ENCODE measurements around the gene P4HA2. TPM values are rescaled to one million over a fixed set of nuclear protein-coding genes. Genes with fewer than 3 reads are reported as not detected.

The P4HA2 gene
- total and polyA plus RNA-seq, 9 of the 15 experiments (the other 6 are each of a cell fraction or from before 2014, with no cell fraction given): 9.6 to 50.0 (median 12.7) TPM

DNA sequence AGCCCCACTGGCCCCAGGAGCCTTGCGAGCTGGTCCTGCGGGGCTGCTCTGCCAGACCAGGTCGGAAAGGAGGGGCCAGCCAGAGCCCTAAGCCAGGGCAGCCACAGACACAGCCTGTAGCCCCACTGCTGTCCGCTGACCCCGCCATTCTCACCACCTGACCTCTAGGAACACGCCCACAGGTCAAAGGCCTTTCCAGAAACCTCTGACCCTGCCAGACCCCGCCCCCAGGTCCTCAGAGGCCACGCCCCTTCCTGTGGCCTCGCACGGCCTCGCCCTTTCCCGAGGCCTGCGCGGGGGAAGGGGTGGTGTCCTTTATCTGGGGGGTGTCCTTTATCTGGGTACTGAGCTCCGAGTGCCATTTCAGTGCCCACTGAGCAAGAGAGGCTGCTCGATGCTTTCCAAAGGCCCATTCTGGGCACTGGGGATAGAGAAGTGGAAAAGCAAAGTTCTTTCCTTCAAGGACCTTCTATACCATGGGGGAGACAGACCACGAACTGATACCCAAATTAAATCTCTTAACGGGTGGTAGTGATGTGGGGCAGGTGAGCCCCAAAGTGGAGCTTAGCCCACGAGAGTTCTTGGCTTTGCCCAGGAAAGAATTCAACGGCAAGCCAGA is 46.5 kb downstream of the P4HA2 start (continued):
- no peak for TF ChIP-seq ZNF583 (CRISPR knock-in tag; IDR thresholded peaks at IDR 0.05)
- peak; percentile 90 for TF ChIP-seq SP1 (CRISPR knock-in tag; IDR thresholded peaks at IDR 0.05)
- no peak for TF ChIP-seq ZFP1 (CRISPR knock-in tag; IDR thresholded peaks at IDR 0.05)
- TF ChIP-seq, protein P1, sequence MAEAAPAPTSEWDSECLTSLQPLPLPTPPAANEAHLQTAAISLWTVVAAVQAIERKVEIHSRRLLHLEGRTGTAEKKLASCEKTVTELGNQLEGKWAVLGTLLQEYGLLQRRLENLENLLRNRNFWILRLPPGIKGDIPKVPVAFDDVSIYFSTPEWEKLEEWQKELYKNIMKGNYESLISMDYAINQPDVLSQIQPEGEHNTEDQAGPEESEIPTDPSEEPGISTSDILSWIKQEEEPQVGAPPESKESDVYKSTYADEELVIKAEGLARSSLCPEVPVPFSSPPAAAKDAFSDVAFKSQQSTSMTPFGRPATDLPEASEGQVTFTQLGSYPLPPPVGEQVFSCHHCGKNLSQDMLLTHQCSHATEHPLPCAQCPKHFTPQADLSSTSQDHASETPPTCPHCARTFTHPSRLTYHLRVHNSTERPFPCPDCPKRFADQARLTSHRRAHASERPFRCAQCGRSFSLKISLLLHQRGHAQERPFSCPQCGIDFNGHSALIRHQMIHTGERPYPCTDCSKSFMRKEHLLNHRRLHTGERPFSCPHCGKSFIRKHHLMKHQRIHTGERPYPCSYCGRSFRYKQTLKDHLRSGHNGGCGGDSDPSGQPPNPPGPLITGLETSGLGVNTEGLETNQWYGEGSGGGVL (CRISPR knock-in tag; IDR thresholded peaks at IDR 0.05): no peak
- TF ChIP-seq SIN3B (IDR thresholded peaks at IDR 0.05; ENCODE audit: low read depth): peak; percentile 60; the same call in 1 of the 2 replicates
- TF ChIP-seq SAFB2 (IDR thresholded peaks at IDR 0.05; ENCODE audit: borderline replicate concordance, low read depth, low read length, severe bottlenecking): no peak
- no peak for TF ChIP-seq ZKSCAN8 (CRISPR knock-in tag; IDR thresholded peaks at IDR 0.05)
- peak; percentile 55; the same call in 1 of the 2 replicates for TF ChIP-seq ARID1B (IDR thresholded peaks at IDR 0.05)
- TF ChIP-seq PHF20 (IDR thresholded peaks at IDR 0.05; ENCODE audit: partially characterized antibody): peak; percentile 80
- no peak for TF ChIP-seq NFE2L1 (tag; IDR thresholded peaks at IDR 0.05; ENCODE audit: borderline replicate concordance, low read depth)
- TF ChIP-seq, protein P2, sequence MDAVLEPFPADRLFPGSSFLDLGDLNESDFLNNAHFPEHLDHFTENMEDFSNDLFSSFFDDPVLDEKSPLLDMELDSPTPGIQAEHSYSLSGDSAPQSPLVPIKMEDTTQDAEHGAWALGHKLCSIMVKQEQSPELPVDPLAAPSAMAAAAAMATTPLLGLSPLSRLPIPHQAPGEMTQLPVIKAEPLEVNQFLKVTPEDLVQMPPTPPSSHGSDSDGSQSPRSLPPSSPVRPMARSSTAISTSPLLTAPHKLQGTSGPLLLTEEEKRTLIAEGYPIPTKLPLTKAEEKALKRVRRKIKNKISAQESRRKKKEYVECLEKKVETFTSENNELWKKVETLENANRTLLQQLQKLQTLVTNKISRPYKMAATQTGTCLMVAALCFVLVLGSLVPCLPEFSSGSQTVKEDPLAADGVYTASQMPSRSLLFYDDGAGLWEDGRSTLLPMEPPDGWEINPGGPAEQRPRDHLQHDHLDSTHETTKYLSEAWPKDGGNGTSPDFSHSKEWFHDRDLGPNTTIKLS (IDR thresholded peaks at IDR 0.05; ENCODE audit: borderline replicate concordance, low read depth): peak; percentile 67; the same call in 1 of the 2 replicates
- no peak for TF ChIP-seq GTF2F1 (IDR thresholded peaks at IDR 0.05; ENCODE audit: low read depth, low read length)
- TF ChIP-seq MTA3 (IDR thresholded peaks at IDR 0.05; ENCODE audit: borderline replicate concordance): peak; percentile 88
- no peak for TF ChIP-seq CBX5 (IDR thresholded peaks at IDR 0.05; ENCODE audit: borderline replicate concordance, low read depth)
- TF ChIP-seq, protein P3, sequence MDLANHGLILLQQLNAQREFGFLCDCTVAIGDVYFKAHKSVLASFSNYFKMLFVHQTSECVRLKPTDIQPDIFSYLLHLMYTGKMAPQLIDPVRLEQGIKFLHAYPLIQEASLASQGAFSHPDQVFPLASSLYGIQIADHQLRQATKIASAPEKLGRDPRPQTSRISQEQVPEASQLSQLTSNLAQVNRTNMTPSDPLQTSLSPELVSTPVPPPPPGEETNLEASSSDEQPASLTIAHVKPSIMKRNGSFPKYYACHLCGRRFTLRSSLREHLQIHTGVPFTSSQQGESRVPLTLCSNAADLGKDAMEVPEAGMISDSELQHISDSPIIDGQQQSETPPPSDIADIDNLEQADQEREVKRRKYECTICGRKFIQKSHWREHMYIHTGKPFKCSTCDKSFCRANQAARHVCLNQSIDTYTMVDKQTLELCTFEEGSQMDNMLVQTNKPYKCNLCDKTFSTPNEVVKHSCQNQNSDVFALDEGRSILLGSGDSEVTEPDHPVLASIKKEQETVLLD (IDR thresholded peaks at IDR 0.05): peak; percentile 50; the same call in 1 of the 2 replicates
- peak; percentile 48 for TF ChIP-seq JUND (IDR thresholded peaks at IDR 0.05; ENCODE audit: borderline replicate concordance, low read depth, low read length)
- no peak; the same call in 2 of the 3 replicates for TF ChIP-seq JUND (tag; IDR thresholded peaks at IDR 0.05; ENCODE audit: borderline replicate concordance, low read depth, low read length)
- no peak for TF ChIP-seq PTTG1 (tag; IDR thresholded peaks at IDR 0.05; ENCODE audit: low read depth)
- no peak for TF ChIP-seq RBM39 (optimal IDR thresholded peaks at IDR 0.05; ENCODE audit: low read depth, low read length)
- no peak for TF ChIP-seq SMARCB1 (IDR thresholded peaks at IDR 0.05; ENCODE audit: insufficient read length, low read depth)
- TF ChIP-seq TAF1 (IDR thresholded peaks at IDR 0.05; ENCODE audit: control insufficient read depth, extremely low read depth, insufficient read depth, low read length, severe bottlenecking): peak; percentile 41
- TF ChIP-seq ZNF76 (CRISPR knock-in tag; IDR thresholded peaks at IDR 0.05; ENCODE audit: borderline replicate concordance): no peak
- TF ChIP-seq, protein P4, sequence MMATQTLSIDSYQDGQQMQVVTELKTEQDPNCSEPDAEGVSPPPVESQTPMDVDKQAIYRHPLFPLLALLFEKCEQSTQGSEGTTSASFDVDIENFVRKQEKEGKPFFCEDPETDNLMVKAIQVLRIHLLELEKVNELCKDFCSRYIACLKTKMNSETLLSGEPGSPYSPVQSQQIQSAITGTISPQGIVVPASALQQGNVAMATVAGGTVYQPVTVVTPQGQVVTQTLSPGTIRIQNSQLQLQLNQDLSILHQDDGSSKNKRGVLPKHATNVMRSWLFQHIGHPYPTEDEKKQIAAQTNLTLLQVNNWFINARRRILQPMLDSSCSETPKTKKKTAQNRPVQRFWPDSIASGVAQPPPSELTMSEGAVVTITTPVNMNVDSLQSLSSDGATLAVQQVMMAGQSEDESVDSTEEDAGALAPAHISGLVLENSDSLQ (IDR thresholded peaks at IDR 0.05): 0 out of 2 replicates have a peak, but pooled peaks have one; percentile 28

All from K562 (cell line).